GM12891 (cell line): ENCODE data around the gene CP.
"Not testable (repeated sequence)": the region's sequence is repeated elsewhere in the genome, so short reads cannot be mapped to it uniquely, and the experiment has no call there.

ENCODE experiments used
- DNase-seq: peaks from one replicate; pipeline ENCODE4 v3.0.0; 2011; ENCODE audit warnings: low spot score; ENCODE audit not compliant: insufficient read length
- FAIRE-seq: peaks from 2 replicates; lab custom pipeline; 2011; peaks lifted over from hg19 to GRCh38; lab: Jason Lieb, UNC
- PAX5 ChIP-seq: IDR thresholded peaks from 2 replicates; pipeline ENCODE4 v1.6.1; 2011; ENCODE audit warnings: low read length, moderate library complexity, mild to moderate bottlenecking; ENCODE audit not compliant: insufficient read depth, severe bottlenecking
- POLR2A ChIP-seq: IDR thresholded peaks from 2 replicates; pipeline ENCODE4 v1.6.1; 2011; ENCODE audit warnings: low read depth, low read length, control low read depth
- POLR2AphosphoS5 ChIP-seq: IDR thresholded peaks from 2 replicates; pipeline ENCODE4 v1.6.1; 2011; ENCODE audit warnings: low read depth, low read length, control low read depth
- POU2F2 ChIP-seq: IDR thresholded peaks from 2 replicates; pipeline ENCODE4 v1.6.1; 2011; ENCODE audit warnings: low read depth, mild to moderate bottlenecking, control low read depth, low read length, moderate library complexity
- SPI1 ChIP-seq: IDR thresholded peaks from 2 replicates; pipeline ENCODE4 v1.6.1; 2011; ENCODE audit warnings: low read depth, low read length, control low read depth
- TAF1 ChIP-seq: IDR thresholded peaks from 2 replicates; pipeline ENCODE4 v1.6.1; 2011; ENCODE audit warnings: low read depth, low read length, control low read depth

The CP gene

DNA sequence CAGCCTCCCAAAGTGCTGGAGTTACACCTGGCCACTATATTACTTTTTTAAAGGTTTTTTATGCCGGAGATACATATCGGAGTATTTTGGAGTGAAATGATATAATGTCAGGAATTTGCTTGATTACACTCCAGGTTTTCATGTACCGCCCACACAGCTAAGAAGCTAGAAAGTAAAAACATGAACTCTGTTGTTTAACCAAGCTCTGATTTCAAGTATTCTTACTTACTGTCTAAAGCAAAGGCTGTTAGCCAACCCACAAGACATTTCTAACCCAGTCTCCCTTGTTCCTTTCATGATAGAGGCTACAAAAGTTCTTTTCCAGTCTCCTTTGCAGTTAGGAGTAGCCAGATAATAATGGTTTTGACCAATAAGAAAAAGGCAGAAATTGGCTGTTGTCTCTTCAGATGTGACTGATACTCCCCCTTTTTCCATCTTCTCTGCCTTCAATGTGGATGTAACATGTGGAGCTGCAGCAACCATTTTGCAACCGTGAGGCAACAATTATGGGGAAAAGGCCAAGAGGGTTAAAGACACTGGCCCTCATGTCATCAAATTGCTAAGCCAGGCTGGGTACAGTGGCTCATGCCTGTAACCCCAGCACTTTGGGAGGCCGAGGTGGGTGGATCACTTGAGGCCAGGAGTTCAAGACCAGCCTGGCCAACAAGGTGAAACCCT is 6.1 kb upstream of the CP start:
- TF ChIP-seq POLR2A (no peak), SPI1 (no peak), POU2F2 (no peak), PAX5 (no peak), TAF1 (no peak), POLR2AphosphoS5 (no peak)
- FAIRE-seq (no peak), DNase-seq (no peak)

DNA sequence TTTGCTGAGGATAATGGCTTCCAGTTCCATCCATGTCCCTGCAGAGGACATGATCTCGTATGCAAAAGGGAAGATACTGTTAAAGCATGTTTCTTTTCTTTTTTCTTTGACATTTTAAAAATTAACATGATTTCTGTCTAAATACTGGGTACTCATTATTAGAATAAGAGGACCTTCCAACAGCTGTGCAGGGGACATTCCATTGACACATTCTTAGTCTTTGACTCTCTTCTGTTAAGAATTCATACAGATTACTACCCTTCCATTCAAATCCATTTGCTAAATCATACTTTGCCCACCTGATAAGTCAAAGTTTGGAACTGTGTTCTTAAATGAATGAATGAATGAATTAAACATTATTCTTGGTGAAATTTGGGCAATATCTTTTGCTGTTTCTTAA is 5.1 kb upstream of the CP start:
- DNase-seq, result no peak
- no peak for FAIRE-seq
- TF ChIP-seq POLR2AphosphoS5 (no peak), PAX5 (no peak), SPI1 (no peak), POLR2A (no peak)

DNA sequence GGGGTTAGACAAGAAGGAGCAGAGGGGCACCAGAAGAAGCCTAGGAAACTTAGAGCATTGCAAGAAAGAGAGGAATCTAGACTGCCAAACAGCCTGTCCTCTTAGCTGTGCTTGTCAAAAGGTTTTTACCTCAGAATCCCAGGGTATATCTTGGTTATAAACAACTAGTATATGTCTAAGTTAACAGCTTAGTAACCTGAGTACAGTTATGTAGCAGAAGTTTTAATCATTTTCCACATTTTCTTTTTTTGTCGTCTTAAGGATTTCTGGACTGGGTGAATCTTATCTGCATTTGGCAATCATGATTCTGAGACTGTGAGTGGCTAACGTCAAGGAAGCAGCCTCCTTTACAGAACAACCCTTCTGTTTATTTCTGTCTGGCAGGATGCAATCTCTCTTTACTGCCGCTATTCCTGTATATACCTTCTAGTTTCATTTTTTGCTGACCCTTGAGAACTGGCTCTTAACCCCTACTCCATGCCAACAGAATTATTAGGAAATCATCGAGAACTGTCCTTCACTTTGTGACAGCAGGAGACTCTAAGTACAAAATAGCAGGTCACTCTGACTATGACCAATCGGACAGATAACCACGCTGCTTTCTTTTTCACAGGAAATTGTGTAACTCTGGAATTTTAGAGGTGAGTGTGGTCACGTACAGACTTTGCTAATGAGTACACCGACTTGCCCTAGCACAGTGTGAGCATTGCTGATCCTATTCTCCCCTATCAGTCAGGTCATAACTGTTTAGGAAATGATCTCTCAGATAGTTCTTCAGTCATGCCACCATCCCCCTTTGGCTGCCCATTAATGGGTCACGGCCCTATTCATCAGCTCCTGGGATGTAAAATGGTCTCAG is 3.3 kb upstream of the CP start:
- FAIRE-seq, result peak; percentile 92
- TF ChIP-seq POLR2AphosphoS5 (no peak), PAX5 (no peak), TAF1 (no peak), POLR2A (no peak), POU2F2 (no peak), SPI1 (no peak)
- DNase-seq, result no peak

DNA sequence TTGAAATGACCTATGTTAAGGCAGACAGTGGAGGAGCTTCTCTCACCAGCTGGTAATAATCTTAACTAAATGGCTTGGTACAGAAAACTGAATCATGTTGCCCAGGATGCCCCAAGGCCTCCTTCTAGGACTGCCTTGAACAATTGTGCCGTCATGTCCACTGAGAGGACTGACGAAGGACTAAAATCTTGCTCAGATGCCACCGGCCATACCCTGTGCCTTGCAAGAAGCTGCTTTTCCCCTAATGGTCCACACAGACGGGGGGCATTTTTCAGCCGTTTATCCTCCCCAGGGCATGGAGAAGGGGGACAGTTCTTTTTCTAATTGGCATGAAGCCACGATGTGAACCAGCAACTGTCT is 1.8 kb upstream of the CP start:
- FAIRE-seq (no peak), DNase-seq (no peak)
- TF ChIP-seq TAF1 (no peak), PAX5 (no peak), SPI1 (no peak), POLR2AphosphoS5 (no peak), POLR2A (no peak), POU2F2 (no peak)

DNA sequence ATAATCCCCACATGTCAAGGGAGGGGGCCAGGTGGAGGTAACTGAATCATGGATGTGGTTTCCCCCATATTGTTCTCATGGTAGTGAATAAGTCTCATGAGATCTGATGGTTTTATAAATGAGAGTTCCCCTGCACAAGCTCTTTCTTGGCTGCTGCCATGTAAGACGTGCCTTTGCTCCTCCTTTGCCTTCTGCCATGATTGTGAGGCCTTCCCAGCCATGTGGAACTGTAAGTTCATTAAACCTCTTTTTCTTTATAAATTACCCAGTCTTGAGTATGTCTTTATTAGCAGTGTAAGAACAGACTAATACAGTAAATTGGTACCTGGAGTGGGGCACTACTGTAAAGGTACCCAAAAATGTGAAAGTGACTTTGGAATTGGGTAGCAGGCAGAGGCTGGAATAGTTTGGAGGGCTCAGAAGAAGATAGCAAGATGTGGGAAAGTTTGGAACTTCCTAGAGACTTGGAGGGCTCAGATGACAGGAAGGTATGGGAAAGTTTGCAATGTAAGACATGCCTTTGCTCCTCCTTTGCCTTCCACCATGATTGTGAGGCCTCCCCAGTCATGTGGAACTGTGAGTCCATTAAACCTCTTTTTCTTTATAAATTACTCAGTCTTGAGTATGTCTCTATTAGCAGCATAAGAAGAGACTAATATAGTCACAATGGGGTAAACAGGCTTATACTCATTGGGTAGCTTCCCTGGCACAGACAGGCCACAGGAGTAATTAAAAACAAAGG is 2.1 kb downstream of the CP start:
- DNase-seq, FAIRE-seq: not testable (repeated sequence)

DNA sequence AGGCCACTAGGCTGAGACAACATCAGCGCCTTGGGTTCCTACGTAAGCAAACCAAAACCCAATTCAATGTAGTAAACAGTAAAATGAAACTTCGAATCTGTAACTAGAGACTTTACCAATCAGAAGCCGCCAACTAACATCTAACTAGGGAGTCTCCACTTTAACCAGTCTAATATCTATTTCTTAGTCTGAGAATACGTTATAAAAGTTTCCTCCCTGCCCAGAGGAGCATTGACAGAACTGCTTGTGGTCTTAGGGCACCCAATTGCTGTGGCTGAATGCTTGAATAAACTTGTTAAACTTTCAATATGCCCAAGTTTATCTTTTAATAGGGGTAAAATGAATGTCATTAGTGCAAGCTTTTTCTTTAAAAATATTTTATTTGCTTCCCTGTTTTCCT is 4.3 kb downstream of the CP start:
- FAIRE-seq (no peak), DNase-seq (no peak)
- TF ChIP-seq POLR2AphosphoS5, result no peak
- TF ChIP-seq PAX5, result no peak

DNA sequence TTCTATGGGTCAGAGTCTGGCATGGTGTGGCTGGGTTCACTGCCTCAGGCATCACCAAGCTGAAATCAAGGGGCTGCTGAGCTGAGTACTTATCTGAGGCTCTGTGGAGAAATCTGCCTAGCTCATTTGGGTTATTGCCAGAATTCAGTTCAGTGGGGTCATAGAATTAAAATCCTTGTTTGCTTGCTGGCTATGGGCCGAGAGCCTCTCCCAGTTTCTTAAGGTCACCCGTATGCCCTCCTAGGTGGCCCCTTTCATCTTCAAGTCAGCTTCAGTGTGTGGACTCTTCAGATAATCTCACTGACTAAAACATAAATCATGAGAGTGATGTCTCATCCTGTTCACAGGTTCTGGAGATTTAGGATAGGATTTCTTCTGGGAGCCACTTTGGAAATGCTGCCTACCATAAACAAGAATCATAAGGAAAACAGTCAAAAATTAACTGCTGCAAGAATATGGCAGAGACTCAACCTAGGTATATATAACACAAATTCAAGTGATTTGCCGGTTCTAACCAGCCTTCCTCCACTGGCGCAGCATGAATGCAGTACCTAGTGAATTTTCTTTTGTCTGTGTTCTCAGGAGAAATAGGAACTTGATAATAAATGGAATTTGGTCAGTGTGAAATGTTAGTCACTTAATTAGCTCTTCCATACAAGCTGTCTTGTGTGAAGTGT is 5.3 kb downstream of the CP start:
- DNase-seq, result no peak
- no peak for TF ChIP-seq POU2F2
- no peak for TF ChIP-seq PAX5
- no peak for FAIRE-seq

DNA sequence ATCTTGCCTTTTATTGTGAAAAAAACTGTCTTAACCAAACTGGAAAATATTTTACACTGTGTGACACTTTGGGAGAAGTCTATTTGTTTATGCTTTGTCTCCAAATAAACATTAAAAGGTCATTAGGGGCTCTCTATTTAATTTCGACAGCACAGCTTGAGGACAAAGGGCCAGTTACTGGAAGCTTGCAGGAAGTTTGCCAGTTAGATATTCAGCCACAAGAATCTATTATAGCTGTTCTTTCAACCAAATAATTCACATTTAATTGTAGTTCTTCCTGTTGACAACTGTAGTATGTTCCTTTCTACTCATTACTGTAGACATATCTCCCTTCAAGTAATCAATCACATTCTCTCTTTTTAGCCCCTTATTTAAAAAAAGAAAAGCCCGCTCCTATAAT is 6.1 kb downstream of the CP start:
- DNase-seq, result no peak
- FAIRE-seq, result no peak
- TF ChIP-seq POLR2A (no peak), PAX5 (no peak), SPI1 (no peak), POLR2AphosphoS5 (no peak), POU2F2 (no peak), TAF1 (no peak)

DNA sequence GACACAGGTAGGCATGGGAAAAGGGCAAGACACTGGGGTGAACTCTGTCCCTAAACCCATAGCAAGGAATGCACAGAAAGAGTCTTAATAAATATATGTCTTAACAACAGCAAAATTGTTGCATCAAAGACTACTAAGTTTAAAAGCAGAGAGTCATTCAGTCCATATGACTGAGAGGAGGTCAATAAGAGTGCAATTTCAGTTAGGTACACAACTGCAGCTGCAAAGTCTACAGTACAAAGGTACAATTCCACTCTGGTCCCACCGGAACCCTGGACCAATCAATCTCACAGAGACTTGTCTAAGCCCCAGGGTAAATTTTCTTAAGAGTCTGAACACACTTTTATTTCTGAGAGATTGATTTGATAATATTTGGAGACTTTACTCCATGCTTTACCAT is 6.9 kb downstream of the CP start:
- FAIRE-seq, result no peak
- no peak for DNase-seq
- TF ChIP-seq POU2F2, result no peak
- TF ChIP-seq PAX5, result no peak
- no peak for TF ChIP-seq SPI1
- TF ChIP-seq POLR2AphosphoS5, result no peak
- TF ChIP-seq POLR2A, result no peak
- no peak for TF ChIP-seq TAF1

DNA sequence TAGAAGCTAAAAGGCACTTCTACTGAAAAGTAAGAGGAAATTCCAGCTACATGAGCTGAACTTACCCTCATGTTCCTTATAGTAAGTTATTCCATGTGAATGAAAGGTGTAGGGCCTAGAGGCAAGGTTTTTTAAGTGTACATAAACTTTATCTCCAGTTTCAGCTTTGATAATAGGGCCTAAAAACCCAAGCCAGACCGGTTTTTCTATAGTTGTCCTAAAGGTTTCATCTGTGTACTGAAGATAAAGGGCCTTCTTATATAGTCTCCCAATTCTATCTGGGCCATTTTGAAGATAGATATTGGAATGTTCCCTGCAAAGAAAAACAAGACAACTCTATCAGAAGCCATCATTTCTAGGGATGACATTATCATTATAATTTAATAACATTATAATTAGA is 9.2 kb downstream of the CP start:
- FAIRE-seq (no peak), DNase-seq (no peak)
- TF ChIP-seq PAX5 (no peak), TAF1 (no peak), POLR2AphosphoS5 (no peak), SPI1 (no peak), POLR2A (no peak), POU2F2 (no peak)

DNA sequence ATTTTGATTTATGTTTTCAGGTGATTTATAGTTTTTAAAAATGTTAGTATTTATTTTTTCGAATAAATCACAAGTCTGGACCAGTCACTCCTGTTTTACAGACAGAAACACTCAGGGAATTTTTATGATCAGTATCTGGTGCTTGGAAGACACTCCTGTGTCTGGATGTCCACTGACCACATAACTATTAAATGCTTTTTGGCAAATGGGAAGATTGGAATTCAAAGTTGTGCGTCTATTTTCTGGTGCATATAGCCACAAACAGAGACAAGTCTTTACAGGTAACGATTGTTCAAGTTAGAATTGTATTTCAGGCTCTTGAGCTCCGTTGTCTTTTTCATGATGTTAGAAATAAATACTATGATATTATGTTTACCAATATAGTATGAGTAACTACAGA is 12.2 kb downstream of the CP start:
- FAIRE-seq (no peak), DNase-seq (no peak)
- TF ChIP-seq TAF1 (no peak), PAX5 (no peak), POLR2AphosphoS5 (no peak), POU2F2 (no peak), SPI1 (no peak), POLR2A (no peak)
